HG02798 (cell line): Measurements from ENCODE around the gene TBC1D8.

Experiments used
- ATAC-seq: cut with Tn5 transposase; IDR thresholded peaks from one replicate; pipeline ENCODE4 v1.9.1; 2021; ENCODE audit warnings: mild to moderate bottlenecking; ENCODE audit not compliant: unreplicated experiment, poor library complexity

Gene TBC1D8

GRCh38 chr2:100984892-100985307 is 166.3 kb downstream of the TBC1D8 start:
- peak; percentile 68 for ATAC-seq

DNA sequence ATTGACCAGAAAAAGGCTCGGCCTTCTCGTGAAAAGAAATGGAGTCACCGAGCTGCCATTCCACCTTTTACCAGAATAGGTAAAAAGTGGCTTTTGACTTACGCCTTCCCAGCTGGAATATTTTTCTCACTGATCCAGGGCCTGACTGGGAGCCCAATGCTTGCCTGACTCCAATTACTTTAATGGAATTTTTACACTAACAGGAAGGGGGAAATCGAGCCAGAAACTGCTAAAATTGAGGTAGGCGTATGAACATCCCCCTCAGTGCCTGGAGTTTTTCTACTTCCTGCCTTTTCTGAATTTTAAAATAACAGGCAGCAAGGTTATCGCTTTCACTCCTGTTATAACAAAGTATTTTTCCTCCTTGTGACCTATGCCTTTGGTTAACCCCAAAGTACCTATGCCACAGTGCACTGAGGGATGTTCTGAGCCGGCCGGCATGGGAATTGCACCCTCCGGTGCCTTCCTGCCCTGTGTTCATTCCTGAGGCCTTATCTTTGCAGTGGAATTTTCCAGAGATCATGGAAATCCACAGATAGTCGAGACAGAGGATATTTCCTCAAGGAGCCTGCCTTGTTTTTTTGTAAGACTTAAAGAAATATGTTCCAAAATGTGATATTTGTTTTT is 167.4 kb downstream of the TBC1D8 start:
- ATAC-seq: no peak

- no peak for ATAC-seq
Measured at GRCh38 chr2:100983201-100983600, 168.0 kb downstream of the TBC1D8 start.

DNA sequence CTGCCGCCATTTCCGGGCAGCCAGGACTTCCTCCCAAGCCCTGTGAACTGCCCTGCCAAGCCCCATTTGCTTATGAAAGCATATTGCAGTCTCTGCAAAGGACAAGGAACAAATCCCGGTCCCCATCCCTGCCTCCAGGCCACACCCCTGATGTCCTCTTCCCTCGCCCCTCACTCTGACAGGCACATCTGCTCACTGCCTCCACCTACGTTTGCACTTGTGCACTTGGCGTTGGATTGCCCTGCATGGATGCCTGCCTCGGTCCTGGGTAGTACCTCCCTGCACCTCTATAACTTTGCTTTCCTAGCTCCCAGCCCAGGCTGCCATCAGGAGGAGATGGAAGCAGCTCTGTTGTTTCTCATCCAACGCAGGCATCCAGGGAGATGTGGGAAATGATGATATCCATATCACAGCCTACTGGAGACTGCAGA is 168.7 kb downstream of the TBC1D8 start:
- no peak for ATAC-seq

DNA sequence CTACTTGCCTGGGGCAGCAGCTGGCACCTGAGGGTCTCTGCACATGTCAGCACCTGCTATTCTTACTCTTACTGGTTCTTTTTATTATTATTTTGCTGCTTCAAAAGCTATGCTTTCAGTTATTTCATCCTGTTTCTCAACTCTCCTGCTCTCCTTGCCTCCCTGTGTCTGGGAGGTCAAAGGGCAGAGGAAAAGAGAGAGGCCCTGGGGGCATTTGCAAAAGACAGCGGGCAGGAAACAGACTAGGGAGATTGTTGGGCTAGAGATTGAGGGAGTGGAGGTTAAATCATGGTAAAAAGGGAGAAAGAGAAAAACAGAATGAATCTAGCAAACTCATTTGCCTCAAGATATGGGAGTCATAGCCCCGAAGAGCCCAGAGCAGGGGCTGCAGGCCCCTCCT is 170.2 kb downstream of the TBC1D8 start:
- ATAC-seq: no peak

DNA sequence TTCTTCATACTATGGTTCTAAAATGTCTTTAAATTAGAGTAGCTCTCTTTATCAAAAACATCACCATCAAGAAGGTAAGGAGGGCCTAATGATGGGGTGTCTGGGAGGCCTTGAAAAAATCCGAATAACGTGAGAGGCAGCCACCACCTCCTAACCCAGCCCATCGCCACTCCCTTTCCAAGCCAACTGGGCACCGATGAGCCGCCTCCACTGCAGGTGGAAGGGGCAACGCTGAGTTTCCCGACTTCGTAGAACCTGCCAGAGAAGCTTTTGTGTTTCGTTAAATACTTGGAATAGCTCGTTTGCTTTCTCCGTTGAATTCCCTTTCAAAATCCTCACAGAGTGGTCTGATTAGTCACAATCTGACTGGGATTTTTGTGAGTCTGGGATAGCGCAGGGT is 171.1 kb downstream of the TBC1D8 start:
- no peak for ATAC-seq

GRCh38 chr2:100978582-100979191 is 172.5 kb downstream of the TBC1D8 start:
- ATAC-seq: no peak

DNA sequence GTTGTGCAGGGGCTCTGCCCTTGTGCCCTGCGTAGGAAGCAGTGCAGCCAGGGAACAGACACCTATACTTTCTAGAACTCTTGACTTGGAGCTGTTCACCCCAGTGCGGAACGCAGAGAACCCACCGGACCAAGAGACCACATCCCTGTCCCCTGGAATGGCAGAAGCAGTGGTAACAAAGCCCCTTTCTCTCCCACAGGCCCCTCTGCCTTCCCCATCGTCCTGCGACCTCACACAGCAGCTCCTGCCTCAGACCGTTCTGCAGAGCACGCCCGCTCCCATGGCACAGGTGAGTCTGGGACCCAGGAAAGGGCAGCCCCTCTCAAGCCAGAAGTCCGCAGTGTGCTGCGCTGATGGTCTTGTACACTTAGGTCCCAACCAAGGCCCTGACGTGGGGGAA is 173.7 kb downstream of the TBC1D8 start:
- ATAC-seq: no peak

- ATAC-seq: peak; percentile 76
Measured at GRCh38 chr2:100976645-100977391, 174.4 kb downstream of the TBC1D8 start.

DNA sequence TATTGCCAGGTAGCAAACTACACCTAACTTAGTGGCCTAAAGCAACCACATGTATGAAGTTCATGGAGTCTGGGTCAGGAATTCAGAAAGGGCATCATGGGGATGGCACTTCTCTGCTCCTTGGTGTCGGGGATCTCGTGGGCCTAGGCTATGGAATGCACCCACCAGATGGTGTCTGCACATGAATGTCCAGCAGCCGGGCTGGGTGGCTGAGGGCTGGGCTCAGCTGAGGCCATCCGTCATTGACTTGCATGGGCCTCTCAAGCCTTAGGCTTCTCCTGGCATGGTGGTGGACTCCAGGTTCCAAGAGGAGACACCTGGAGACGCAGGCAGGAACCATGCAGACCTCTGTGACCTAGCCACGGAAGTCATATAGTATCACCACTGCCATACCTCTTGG is 175.1 kb downstream of the TBC1D8 start:
- no peak for ATAC-seq

DNA sequence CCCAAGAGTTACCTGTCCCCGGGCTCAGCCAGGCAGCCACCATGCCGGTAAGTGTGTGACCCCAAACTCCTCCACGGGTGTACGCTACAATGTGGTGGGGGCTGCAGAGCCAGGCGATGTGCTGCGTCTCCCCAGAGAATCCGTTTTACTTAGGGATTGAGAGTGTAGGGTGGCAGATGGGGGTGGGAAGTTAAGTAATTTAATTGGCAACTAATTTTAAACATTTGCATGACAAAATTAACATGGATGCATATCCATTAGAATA is 175.7 kb downstream of the TBC1D8 start:
- ATAC-seq: no peak

GRCh38 chr2:100974712-100975520 is 176.3 kb downstream of the TBC1D8 start:
- no peak for ATAC-seq

DNA sequence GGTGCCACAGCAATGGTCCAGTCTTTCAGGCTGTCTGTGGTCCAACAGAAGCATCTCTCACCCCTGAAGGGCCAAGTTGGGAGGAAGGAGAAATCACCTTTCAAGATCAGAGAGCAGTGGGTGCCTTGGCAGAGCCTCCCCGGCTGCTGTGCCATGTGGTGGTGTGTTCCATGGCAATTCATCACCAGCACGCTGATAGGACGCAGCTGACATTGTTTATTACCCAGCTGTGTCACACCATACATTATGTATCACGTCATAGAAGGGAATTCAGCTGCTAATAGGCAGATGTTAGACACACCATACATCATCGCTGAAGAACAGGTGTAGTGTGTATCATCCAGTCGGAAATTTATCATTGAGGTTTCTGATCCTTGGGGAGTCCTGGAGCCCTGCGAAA is 178.7 kb downstream of the TBC1D8 start:
- ATAC-seq: no peak

DNA sequence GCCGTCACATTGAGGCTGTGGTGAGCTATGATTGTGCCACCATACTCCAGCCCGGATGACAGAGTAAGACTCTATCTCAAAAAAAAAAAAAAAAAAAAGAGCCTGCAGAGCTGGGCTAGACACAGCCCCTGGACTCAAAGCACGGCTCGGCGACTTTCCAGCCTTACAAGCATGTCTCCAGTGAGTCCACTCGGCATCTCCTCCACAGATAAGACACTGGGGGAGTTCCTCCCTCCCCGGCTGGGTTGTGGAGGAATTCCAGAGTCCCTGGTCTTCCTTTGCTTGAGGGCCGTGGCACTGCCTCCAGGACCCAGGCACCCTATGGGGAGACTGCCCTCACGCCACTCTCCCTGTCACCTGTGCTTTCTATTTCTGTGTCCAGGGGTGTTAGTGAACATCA is 180.0 kb downstream of the TBC1D8 start:
- no peak for ATAC-seq

GRCh38 chr2:100969998-100970397 is 181.2 kb downstream of the TBC1D8 start:
- ATAC-seq: no peak

DNA sequence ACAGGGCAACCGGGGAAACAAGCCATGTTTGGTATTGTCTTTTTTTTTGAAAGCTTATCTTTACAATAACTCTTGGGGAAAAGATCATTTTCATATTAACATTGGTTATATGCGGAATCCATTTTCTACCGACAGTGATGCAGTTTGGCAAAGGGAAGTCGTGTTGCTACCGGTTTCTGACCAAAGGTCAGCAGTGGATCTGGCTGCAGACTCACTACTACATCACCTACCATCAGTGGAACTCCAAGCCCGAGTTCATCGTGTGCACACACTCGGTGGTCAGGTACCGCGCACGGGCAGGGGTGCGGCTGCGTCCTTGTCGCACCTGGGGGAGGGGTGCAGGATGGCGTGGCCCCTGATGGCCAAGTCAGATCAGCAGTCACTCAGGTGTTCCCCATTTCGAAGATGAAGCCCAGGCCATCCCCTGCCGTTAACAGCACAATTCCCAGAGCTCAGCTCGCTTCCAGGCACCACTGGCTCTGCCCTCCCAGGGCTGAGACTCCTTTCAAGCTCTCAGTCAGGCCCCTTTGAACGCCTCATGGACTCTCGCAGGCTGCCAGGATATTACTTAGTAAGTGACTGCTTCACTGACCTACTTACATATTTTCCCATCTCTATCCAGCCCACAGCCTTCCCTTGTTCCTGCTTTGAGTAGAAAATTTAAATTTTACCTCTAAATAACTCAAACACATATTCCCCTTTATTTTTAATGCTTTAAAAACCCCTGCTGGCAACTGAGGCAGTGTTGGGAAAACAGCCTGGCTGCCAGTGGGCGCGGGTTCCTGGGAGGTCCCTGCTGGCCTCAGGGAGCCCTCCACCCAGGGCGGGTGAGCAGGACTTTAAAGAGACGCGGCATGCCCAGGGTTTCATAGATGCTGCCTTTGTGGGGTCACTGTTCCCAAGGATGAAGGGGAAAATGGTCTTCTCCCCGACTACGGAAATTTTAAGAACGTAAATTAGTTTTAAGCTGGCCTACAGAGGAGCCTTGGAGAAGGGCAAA is 182.7 kb downstream of the TBC1D8 start:
- no peak for ATAC-seq

DNA sequence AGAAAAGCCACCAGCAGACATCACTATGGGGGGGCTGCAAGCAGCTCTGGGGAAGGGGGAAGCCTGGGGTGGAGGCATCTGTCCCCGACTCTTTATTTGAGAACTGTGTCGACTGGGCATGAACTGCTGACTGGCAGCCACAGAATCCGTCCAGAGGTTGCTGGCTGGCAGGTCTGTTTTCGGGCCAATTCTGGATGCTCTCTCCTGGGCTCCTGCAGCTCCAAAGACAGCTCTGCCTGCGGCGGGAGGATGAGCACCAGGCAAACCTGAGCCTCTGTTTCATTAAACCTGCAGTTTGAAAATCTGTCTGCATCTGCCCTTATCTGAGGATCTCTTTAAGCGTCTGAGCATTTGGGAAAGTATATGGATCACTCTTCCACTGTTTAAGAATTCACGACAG is 183.5 kb downstream of the TBC1D8 start:
- ATAC-seq: no peak

- ATAC-seq: no peak
Measured at GRCh38 chr2:100965596-100965995, 185.6 kb downstream of the TBC1D8 start.

GRCh38 chr2:100964681-100965169 is 186.5 kb downstream of the TBC1D8 start:
- no peak for ATAC-seq

GRCh38 chr2:100964222-100964621 is 187.0 kb downstream of the TBC1D8 start:
- ATAC-seq: no peak
